Measurements from ENCODE around the gene SPAG7.

DNA sequence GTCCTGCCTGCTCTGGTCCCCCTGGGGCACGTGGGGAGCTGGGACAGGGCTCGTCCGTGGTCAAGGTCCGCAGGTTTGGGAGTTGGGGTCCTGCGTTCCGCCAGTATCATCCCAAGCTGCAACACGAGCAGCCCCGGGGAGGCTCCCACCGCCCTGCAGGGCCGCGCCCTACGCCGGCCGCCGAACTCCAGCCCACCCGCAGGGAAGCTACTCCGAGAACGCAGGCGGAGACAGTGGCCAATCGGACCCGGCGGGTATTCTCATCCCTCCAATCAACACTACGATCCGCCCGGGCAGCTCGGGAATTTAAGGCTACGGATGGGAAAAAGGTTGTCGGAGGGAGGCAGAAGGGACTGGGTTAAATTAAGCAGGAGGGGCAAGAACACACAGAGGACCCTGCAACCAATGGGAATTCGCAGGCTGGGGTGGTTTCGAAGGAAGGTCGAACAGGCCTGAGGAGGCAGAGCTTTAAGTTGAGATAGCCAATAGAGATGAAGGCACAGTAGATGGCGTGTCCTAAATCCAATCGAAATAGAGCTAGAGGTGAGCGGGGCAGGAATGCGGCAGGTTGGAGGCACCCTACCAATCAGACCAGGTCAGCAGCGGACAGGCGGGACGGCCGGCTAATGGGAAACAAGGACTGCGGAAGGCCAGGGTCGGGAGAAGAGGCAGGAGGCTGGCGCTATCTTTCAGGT is 626 bp downstream of the SPAG7 start:
- TF ChIP-seq, protein P1, sequence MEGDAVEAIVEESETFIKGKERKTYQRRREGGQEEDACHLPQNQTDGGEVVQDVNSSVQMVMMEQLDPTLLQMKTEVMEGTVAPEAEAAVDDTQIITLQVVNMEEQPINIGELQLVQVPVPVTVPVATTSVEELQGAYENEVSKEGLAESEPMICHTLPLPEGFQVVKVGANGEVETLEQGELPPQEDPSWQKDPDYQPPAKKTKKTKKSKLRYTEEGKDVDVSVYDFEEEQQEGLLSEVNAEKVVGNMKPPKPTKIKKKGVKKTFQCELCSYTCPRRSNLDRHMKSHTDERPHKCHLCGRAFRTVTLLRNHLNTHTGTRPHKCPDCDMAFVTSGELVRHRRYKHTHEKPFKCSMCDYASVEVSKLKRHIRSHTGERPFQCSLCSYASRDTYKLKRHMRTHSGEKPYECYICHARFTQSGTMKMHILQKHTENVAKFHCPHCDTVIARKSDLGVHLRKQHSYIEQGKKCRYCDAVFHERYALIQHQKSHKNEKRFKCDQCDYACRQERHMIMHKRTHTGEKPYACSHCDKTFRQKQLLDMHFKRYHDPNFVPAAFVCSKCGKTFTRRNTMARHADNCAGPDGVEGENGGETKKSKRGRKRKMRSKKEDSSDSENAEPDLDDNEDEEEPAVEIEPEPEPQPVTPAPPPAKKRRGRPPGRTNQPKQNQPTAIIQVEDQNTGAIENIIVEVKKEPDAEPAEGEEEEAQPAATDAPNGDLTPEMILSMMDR (IDR thresholded peaks at IDR 0.05 in 4 of 5, conservative IDR thresholded peaks at IDR 0.05 in 1 of 5) = peak in 1 of 5 experiments; percentile 3
- TF ChIP-seq POLR2A (IDR thresholded peaks at IDR 0.05) = peak; percentile 47 to 68

All from gastrocnemius medialis (tissue), 4 donors.